DOHH2 (cell line): ENCODE measurements around the gene RAD1.

ENCODE experiments used
- H3F3A ChIP-seq: fragments of 200-600 bp; sonication (generic), shearing (Covaris generic); 2 replicates; pipeline ENCODE4 v1.6.0; 2016; ENCODE audit warnings: antibody characterized with exemption, mild to moderate bottlenecking; ENCODE audit not compliant: control insufficient read depth, insufficient read depth
- H3K27ac ChIP-seq: fragments of 200-600 bp; sonication (generic); 2 replicates; pipeline ENCODE4 v1.5.1; 2014; ENCODE audit warnings: low read depth, mild to moderate bottlenecking, low read length, moderate library complexity
- H3K27me3 ChIP-seq: fragments of 200-600 bp; sonication (generic); 2 replicates; pipeline ENCODE4 v1.6.1; 2014; ENCODE audit warnings: mild to moderate bottlenecking, low read length, mixed read lengths; ENCODE audit not compliant: control insufficient read depth
- H3K36me3 ChIP-seq: fragments of 200-600 bp; sonication (generic); 2 replicates; pipeline ENCODE4 v1.6.1; 2014; ENCODE audit warnings: mild to moderate bottlenecking, low read length, moderate library complexity, mixed read lengths; ENCODE audit not compliant: control insufficient read depth
- H3K4me1 ChIP-seq: fragments of 200-600 bp; sonication (generic); 2 replicates; pipeline ENCODE4 v1.6.1; 2014; ENCODE audit warnings: mild to moderate bottlenecking, low read length, mixed read lengths; ENCODE audit not compliant: control insufficient read depth
- H3K4me2 ChIP-seq: fragments of 200-600 bp; sonication (generic); 2 replicates; pipeline ENCODE4 v1.6.0; 2014; ENCODE audit warnings: mild to moderate bottlenecking, low read length, moderate library complexity
- H3K4me3 ChIP-seq: fragments of 200-600 bp; sonication (generic); 2 replicates; pipeline ENCODE4 v1.5.1; 2014; ENCODE audit warnings: mild to moderate bottlenecking, low read length, mixed read lengths
- H3K79me2 ChIP-seq: fragments of 200-600 bp; sonication (generic); 2 replicates; pipeline ENCODE4 v1.6.1; 2014; ENCODE audit warnings: mild to moderate bottlenecking, low read length, mixed read lengths; ENCODE audit not compliant: control insufficient read depth
- H3K9me2 ChIP-seq: fragments of 200-600 bp; sonication (generic); replicated peaks from 2 replicates; pipeline ENCODE4 v1.6.1; 2014; ENCODE audit warnings: mild to moderate bottlenecking, low read length, mixed read lengths; ENCODE audit not compliant: control insufficient read depth
- H3K9me3 ChIP-seq: fragments of 200-600 bp; sonication (generic); 2 replicates; pipeline ENCODE4 v1.6.1; 2014; ENCODE audit warnings: antibody characterized with exemption, low read length, mixed read lengths; ENCODE audit not compliant: control insufficient read depth, insufficient read depth
- H4K20me1 ChIP-seq: fragments of 200-600 bp; sonication (generic); 2 replicates; pipeline ENCODE4 v1.6.0; 2014; ENCODE audit warnings: low read depth, mild to moderate bottlenecking, antibody characterized with exemption, low read length, moderate library complexity; ENCODE audit not compliant: control insufficient read depth, insufficient read depth
- CTCF ChIP-seq: fragments of 200-600 bp; sonication (generic); IDR thresholded peaks from one replicate; pipeline ENCODE4 v1.5.1; 2014; ENCODE audit warnings: antibody characterized with exemption, mild to moderate bottlenecking, low read depth, low read length; ENCODE audit not compliant: poor library complexity, severe bottlenecking
- EZH2phosphoT487 ChIP-seq: fragments of 200-600 bp; sonication (generic); IDR thresholded peaks from 2 replicates; pipeline ENCODE4 v1.6.1; 2017; ENCODE audit warnings: borderline replicate concordance, mild to moderate bottlenecking, antibody characterized with exemption, low read length, moderate library complexity, mixed read lengths

The RAD1 gene

GRCh38 chr5:34895641-34896419 is 19.5 kb downstream of the RAD1 start:
- no peaks in the 10 kb centered on the region for H3K36me3 ChIP-seq
- no peak overlapping the region for H3K4me3 ChIP-seq
- peaks cover 12% of the 10 kb centered on the region; the same call in 1 of the 2 replicates for H3F3A ChIP-seq
- H3K79me2 ChIP-seq = no peaks in the 10 kb centered on the region
- no peak for TF ChIP-seq CTCF
- no peak for TF ChIP-seq EZH2phosphoT487
- H4K20me1 ChIP-seq = no peaks in the 10 kb centered on the region
- H3K4me1 ChIP-seq = no peaks in the 10 kb centered on the region
- H3K9me2 ChIP-seq = no peaks in the 10 kb centered on the region
- no peak overlapping the region for H3K27ac ChIP-seq
- no peak overlapping the region for H3K4me2 ChIP-seq
- H3K27me3 ChIP-seq = no peaks in the 10 kb centered on the region
- H3K9me3 ChIP-seq = no peaks in the 10 kb centered on the region

DNA sequence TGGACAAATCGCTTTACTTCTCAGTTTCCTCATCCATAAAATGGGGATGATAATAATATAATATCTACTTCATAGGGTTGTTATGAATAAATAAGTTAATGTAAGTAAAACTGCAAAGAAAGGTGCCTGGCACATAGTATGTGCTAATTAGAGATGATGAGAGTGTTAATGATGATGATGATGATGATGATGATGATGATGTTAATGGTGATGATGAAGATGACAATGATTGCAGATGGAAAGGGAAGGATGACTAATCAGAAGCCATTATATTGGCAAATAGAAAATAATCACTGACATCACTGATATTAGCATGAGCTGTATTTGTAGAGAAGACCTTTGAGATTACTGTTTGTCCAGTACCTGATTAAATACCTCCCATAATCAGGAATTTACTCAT is 20.6 kb downstream of the RAD1 start:
- Histone ChIP-seq H3K36me3 (no peaks in the 10 kb centered on the region), H3K4me3 (no peak overlapping the region), H3K4me2 (no peak overlapping the region), H3K79me2 (no peaks in the 10 kb centered on the region), H3K4me1 (no peaks in the 10 kb centered on the region), H3K9me2 (no peaks in the 10 kb centered on the region), H3F3A (0 out of 2 replicates have a peak, but pooled peaks cover 5% of the 10 kb centered on the region), H3K27ac (no peak overlapping the region), H3K9me3 (no peaks in the 10 kb centered on the region), H3K27me3 (no peaks in the 10 kb centered on the region), H4K20me1 (no peaks in the 10 kb centered on the region)
- TF ChIP-seq CTCF = no peak
- no peak for TF ChIP-seq EZH2phosphoT487

DNA sequence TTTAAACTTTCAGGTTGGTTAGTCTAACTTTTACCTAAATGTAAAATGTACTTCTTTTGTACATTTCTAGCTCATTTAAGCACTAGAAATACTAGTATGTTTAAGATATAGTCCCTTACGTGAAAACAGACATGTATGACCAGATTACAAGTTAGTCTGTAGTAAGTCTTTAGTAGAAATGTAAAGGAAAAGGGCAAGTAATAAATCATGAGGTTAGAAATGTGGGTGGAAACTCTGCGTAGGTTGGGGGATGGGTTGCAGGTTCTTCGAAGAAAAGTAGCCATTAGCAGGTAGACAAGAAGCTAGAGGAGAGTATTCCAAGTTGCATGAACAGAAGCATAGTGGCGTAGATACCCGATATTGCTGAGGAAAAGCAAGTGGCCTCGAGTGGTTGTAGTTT is 22.9 kb downstream of the RAD1 start:
- H3K4me2 ChIP-seq = no peak overlapping the region
- H3K4me1 ChIP-seq = no peaks in the 10 kb centered on the region
- TF ChIP-seq EZH2phosphoT487 (no peak), CTCF (no peak)
- H3F3A ChIP-seq = no peaks in the 10 kb centered on the region
- H3K79me2 ChIP-seq = no peaks in the 10 kb centered on the region
- no peaks in the 10 kb centered on the region for H3K36me3 ChIP-seq
- H3K9me3 ChIP-seq = no peaks in the 10 kb centered on the region
- H4K20me1 ChIP-seq = no peaks in the 10 kb centered on the region
- no peak overlapping the region for H3K27ac ChIP-seq
- H3K9me2 ChIP-seq = no peaks in the 10 kb centered on the region
- H3K4me3 ChIP-seq = no peak overlapping the region
- H3K27me3 ChIP-seq = no peaks in the 10 kb centered on the region
